ENCODE results near the gene SLC25A41. TPM values are rescaled to one million over a fixed set of nuclear protein-coding genes. Genes with fewer than 3 reads are reported as not detected.

Gene SLC25A41
- polyA plus RNA-seq, 3 donors: not detected

GRCh38 chr19:6478815-6479214 is 45.3 kb upstream of the SLC25A41 start:
- Mint-ChIP-seq H3K9me3 (peaks cover 0 to 8% (median 0%) of the 10 kb centered on the region in 7 donors), H3K27me3 (ENCODE audit: low read depth in 3 of 3) (peaks cover 0 to 7% (median 0%) of the 10 kb centered on the region in 3 donors), H3K27ac (peak overlapping the region in 1 of 7 donors; percentile 22), H3K36me3 (peaks cover 26 to 46% of the 10 kb centered on the region in 2 donors), H3K4me1 (peaks cover 22% of the 10 kb centered on the region), H3K4me3 (no peak overlapping the region)
- no peak for DNase-seq
- peaks cover 15 to 21% of the 10 kb centered on the region in 2 donors for H3K4me1 ChIP-seq (ENCODE audit: control insufficient read depth in 1 of 2, insufficient read depth in 2 of 2, low read length in 2 of 2)
- no peak overlapping the region for H3K4me3 ChIP-seq (replicated peaks in 1 of 3; ENCODE audit: low read depth in 2 of 3, low read length in 3 of 3)
- intact Hi-C loops (cut with micrococcal nuclease): no loop called here
- no peak overlapping the region for H3K9ac ChIP-seq (ENCODE audit: insufficient read depth, low read length, poor library complexity, severe bottlenecking)
- no peaks in the 10 kb centered on the region for H4K20me1 ChIP-seq (ENCODE audit: insufficient read depth, low read length)
- no peaks in the 10 kb centered on the region for H3K9me3 ChIP-seq (replicated peaks in 1 of 2; ENCODE audit: control insufficient read depth in 1 of 2, insufficient read depth in 1 of 2, low read length in 2 of 2)
- WGBS (ENCODE audit: insufficient coverage): 100% methylated on average over 1 of the region's 13 CpGs
- H3K79me2 ChIP-seq (ENCODE audit: insufficient read depth, low read length): peaks cover 13% of the 10 kb centered on the region
- H3K27ac ChIP-seq (ENCODE audit: low read depth in 1 of 2, low read length in 2 of 2): no peak overlapping the region
- peaks cover 33 to 48% of the 10 kb centered on the region in 2 donors for H3K36me3 ChIP-seq (replicated peaks in 1 of 2; ENCODE audit: control insufficient read depth in 1 of 2, insufficient read depth in 2 of 2, low read length in 2 of 2)
- no peak overlapping the region for H3K4me2 ChIP-seq (replicated peaks; ENCODE audit: extremely low read depth, low read length, poor library complexity, severe bottlenecking)
- H2AFZ ChIP-seq (ENCODE audit: insufficient read depth, low read depth, low read length, poor library complexity, severe bottlenecking): no peak overlapping the region
- no peak for TF ChIP-seq CTCF (IDR thresholded peaks at IDR 0.05)
- H3K27me3 ChIP-seq (ENCODE audit: control insufficient read depth in 2 of 2, insufficient read depth in 2 of 2, low read length in 2 of 2): no peaks in the 10 kb centered on the region

- Histone ChIP-seq H3K4me3 (replicated peaks in 1 of 3; ENCODE audit: low read depth in 2 of 3, low read length in 3 of 3) (no peak overlapping the region), H3K4me1 (ENCODE audit: control insufficient read depth in 1 of 2, insufficient read depth in 2 of 2, low read length in 2 of 2) (peaks cover 10 to 14% of the 10 kb centered on the region in 2 donors), H3K27me3 (ENCODE audit: control insufficient read depth in 2 of 2, insufficient read depth in 2 of 2, low read length in 2 of 2) (no peaks in the 10 kb centered on the region), H3K9me3 (replicated peaks in 1 of 2; ENCODE audit: control insufficient read depth in 1 of 2, insufficient read depth in 1 of 2, low read length in 2 of 2) (no peaks in the 10 kb centered on the region), H3K79me2 (ENCODE audit: insufficient read depth, low read length) (peaks cover 12% of the 10 kb centered on the region), H3K4me2 (replicated peaks; ENCODE audit: extremely low read depth, low read length, poor library complexity, severe bottlenecking) (no peak overlapping the region), H4K20me1 (ENCODE audit: insufficient read depth, low read length) (no peaks in the 10 kb centered on the region), H3K36me3 (replicated peaks in 1 of 2; ENCODE audit: control insufficient read depth in 1 of 2, insufficient read depth in 2 of 2, low read length in 2 of 2) (peaks cover 36 to 58% of the 10 kb centered on the region in 2 donors), H2AFZ (ENCODE audit: insufficient read depth, low read depth, low read length, poor library complexity, severe bottlenecking) (no peak overlapping the region), H3K27ac (ENCODE audit: low read depth in 1 of 2, low read length in 2 of 2) (no peak overlapping the region), H3K9ac (ENCODE audit: insufficient read depth, low read length, poor library complexity, severe bottlenecking) (no peak overlapping the region)
- no peak for DNase-seq
- intact Hi-C loops (cut with micrococcal nuclease): no loop called here
- TF ChIP-seq CTCF (IDR thresholded peaks at IDR 0.05): no peak
- peaks cover 0 to 1% (median 0%) of the 10 kb centered on the region in 3 donors for H3K27me3 Mint-ChIP-seq (ENCODE audit: low read depth in 3 of 3)
- H3K4me3 Mint-ChIP-seq: no peak overlapping the region
- WGBS (ENCODE audit: insufficient coverage): 98% methylated on average over 7 of the region's 29 CpGs
- peaks cover 17% of the 10 kb centered on the region for H3K4me1 Mint-ChIP-seq
- H3K27ac Mint-ChIP-seq: peak overlapping the region in 2 of 7 donors; percentile 21 to 63
- H3K36me3 Mint-ChIP-seq: peaks cover 30 to 62% of the 10 kb centered on the region in 2 donors
- peaks cover 0 to 8% (median 0%) of the 10 kb centered on the region in 7 donors for H3K9me3 Mint-ChIP-seq
These were observed 43.4 kb upstream of the SLC25A41 start for GRCh38 chr19:6476896-6477431.

All from CD14-positive monocyte (primary cell).